Esophagus squamous epithelium (tissue), 5 donors: ENCODE data around the gene OPTN. TPM values are rescaled to one million over a fixed set of nuclear protein-coding genes. Genes with fewer than 3 reads are reported as not detected.
A peak's percentile ranks its signal among the peaks of the same experiment; 100 is the strongest.

Experiments
- DNase-seq: peaks from one replicate; lab custom pipeline; 2025; lab: John Stamatoyannopoulos, UW
- H3K27ac ChIP-seq, 4 donors: fragments of 200-600 bp; sonication (generic); one replicate each; pipeline ENCODE4 v1.5.1; 2016 to 2019; ENCODE audit warnings: mild to moderate bottlenecking in 1 of 4
- H3K27me3 ChIP-seq, 4 donors: fragments of 200-600 bp; sonication (generic); 1 replicate in 3 of 4; 2 replicates in 1 of 4; pipeline versions ENCODE4 v1.5.1 to v1.6.0; 2017 to 2021; ENCODE audit warnings: antibody characterized with exemption in 1 of 4
- H3K36me3 ChIP-seq, 3 donors: fragments of 200-600 bp; sonication (generic); one replicate each; pipeline ENCODE4 v1.5.1; 2016 to 2019
- H3K4me1 ChIP-seq, 3 donors: fragments of 200-600 bp; sonication (generic); one replicate each; pipeline ENCODE4 v1.5.1; 2017 to 2019
- H3K4me3 ChIP-seq, 4 donors: fragments of 200-600 bp; sonication (generic); 1 replicate in 3 of 4; 2 replicates in 1 of 4; pipeline ENCODE4 v1.5.1; 2016 to 2019; ENCODE audit warnings: mild to moderate bottlenecking in 2 of 4, moderate library complexity in 1 of 4
- H3K9me3 ChIP-seq, 3 donors: fragments of 200-600 bp; sonication (generic); one replicate each; pipeline ENCODE4 v1.5.1; 2016 to 2019
- POLR2A ChIP-seq, 4 donors: fragments of 450-650 bp; IDR thresholded peaks; one replicate each; pipeline ENCODE4 v1.6.1; 2017; ENCODE audit warnings: antibody characterized with exemption in 4 of 4, mild to moderate bottlenecking in 4 of 4, moderate library complexity in 3 of 4
- WGBS, 2 donors: methylation state at CpG; one replicate each; pipeline ENCODE4 v1.1.5; 2018; 5-methylcytosine and 5-hydroxymethylcytosine counted together
- intact Hi-C: fragments of 100-400 bp; cut with DNase I; formaldehyde crosslinking; loops from one replicate; pipeline ENCODE4 v1.15.0; 2022
- total RNA-seq, 4 donors: library from RNA; depleted of rRNA; stranded (reverse); fragments of >200 nt; gene quantifications; one replicate each; pipeline ENCODE4 v1.1.0, GENCODE V29; 2016
- TF ChIP-seq, protein P1 (sequence below), 6 experiments: fragments of 450-650 bp in 4 of 6; fragments of 200-600 bp in 2 of 6; sonication (generic) in 2 of 6; IDR thresholded peaks; one replicate each; pipeline ENCODE4 v1.5.1; 2016 to 2019; ENCODE audit warnings: antibody characterized with exemption in 6 of 6, mild to moderate bottlenecking in 4 of 6, moderate library complexity in 4 of 6
- donor health status: DM: yes; HTN: yes; CAD: no.

The OPTN gene
- total RNA-seq, 4 donors from 2014 or later: 23.3 to 46.9 (median 33.6) TPM

DNA sequence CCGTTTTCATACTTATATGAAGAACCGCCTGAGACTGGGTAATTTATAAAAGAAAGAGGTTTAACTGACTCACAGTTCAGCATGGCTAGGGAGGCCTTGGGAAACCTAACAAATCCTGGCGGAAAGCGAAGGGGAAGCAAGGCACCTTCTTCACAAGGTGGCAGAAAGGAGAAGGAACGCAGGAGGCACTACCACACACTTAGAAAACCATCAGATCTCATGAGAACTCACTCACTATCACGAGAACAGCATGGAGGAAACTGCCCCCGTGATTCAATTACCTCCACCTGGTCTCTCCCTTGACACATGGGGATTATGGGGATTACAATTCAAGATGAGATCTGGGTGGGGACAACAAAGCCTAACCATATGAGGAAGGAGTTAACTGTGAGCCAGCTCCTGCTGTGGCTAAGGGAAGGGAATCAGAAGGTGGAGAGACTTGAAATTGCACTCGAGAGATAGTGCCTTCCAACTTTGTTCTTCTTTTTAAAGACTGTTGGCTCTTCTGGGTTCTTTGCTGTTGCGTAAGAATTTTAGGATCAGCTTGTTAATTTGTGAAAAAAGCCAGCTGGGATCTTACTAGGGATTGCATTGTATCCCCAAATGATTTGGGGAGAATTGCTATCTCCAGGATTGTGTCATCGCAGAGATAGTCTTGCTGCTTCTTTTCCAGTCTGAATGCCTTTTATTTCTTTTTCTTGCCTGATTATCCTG lies 21.0 kb downstream of the OPTN start:
- Histone ChIP-seq H3K9me3 (no peaks in the 10 kb centered on the region), H3K36me3 (peaks cover 4 to 100% (median 18%) of the 10 kb centered on the region in 3 donors), H3K4me3 (no peak overlapping the region), H3K4me1 (peaks cover 0 to 28% (median 0%) of the 10 kb centered on the region in 3 donors), H3K27me3 (no peaks in the 10 kb centered on the region), H3K27ac (peak overlapping the region in 3 of 4 donors; percentile 11 to 29 (median 19))
- DNase-seq: no peak
- 77 to 84% methylated on average over 9 to 10 of the region's 10 CpGs for WGBS, 2 donors
- no peak for TF ChIP-seq POLR2A (IDR thresholded peaks at IDR 0.05)
- TF ChIP-seq, protein P1, sequence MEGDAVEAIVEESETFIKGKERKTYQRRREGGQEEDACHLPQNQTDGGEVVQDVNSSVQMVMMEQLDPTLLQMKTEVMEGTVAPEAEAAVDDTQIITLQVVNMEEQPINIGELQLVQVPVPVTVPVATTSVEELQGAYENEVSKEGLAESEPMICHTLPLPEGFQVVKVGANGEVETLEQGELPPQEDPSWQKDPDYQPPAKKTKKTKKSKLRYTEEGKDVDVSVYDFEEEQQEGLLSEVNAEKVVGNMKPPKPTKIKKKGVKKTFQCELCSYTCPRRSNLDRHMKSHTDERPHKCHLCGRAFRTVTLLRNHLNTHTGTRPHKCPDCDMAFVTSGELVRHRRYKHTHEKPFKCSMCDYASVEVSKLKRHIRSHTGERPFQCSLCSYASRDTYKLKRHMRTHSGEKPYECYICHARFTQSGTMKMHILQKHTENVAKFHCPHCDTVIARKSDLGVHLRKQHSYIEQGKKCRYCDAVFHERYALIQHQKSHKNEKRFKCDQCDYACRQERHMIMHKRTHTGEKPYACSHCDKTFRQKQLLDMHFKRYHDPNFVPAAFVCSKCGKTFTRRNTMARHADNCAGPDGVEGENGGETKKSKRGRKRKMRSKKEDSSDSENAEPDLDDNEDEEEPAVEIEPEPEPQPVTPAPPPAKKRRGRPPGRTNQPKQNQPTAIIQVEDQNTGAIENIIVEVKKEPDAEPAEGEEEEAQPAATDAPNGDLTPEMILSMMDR (IDR thresholded peaks at IDR 0.05): no peak
- intact Hi-C loops: no loop called here

DNA sequence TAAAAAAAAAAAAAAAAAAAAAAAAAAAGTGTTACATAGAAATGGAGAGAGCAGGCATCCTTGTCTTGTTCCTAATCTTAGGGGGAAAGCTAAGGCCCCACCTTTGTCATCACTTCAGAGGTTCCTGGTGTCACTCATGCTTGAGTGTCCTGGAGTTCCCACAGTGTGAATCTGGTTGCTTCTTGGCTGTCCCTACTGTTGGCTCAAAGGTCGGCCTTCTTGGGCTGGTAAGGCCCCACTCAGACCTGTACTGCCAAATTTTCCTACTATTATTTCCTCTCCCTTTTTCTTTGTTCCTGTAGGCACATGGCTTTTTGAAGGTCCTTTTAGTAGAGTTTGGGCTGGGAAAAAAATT lies 21.5 kb downstream of the OPTN start:
- whole genome bisulfite sequencing, 2 donors: 84 to 88% methylated on average over 1 of the region's 1 CpG
- H3K4me3 ChIP-seq: no peak overlapping the region
- no peaks in the 10 kb centered on the region for H3K27me3 ChIP-seq
- H3K36me3 ChIP-seq: peaks cover 4 to 100% (median 20%) of the 10 kb centered on the region in 3 donors
- peaks cover 0 to 24% (median 0%) of the 10 kb centered on the region in 3 donors for H3K4me1 ChIP-seq
- TF ChIP-seq, protein P1 (IDR thresholded peaks at IDR 0.05): no peak
- no peak for TF ChIP-seq POLR2A (IDR thresholded peaks at IDR 0.05)
- no peaks in the 10 kb centered on the region for H3K9me3 ChIP-seq
- H3K27ac ChIP-seq: peak overlapping the region in 1 of 4 donors; percentile 29
- intact Hi-C loops: no loop called here
- no peak for DNase-seq

DNA sequence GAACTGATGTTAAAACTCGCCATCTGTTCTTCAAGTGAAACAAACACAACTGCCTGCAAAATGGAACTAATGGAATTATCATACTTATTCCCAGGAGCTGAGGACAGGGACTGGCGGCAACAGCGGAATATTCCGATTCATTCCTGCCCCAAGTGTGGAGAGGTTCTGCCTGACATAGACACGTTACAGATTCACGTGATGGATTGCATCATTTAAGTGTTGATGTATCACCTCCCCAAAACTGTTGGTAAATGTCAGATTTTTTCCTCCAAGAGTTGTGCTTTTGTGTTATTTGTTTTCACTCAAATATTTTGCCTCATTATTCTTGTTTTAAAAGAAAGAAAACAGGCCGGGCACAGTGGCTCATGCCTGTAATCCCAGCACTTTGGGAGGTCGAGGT lies 36.7 kb downstream of the OPTN start:
- peaks cover 18 to 100% (median 50%) of the 10 kb centered on the region in 3 donors for H3K36me3 ChIP-seq
- no peaks in the 10 kb centered on the region for H3K27me3 ChIP-seq
- no peak overlapping the region for H3K4me3 ChIP-seq
- DNase-seq: no peak
- no peaks in the 10 kb centered on the region for H3K4me1 ChIP-seq
- WGBS, 2 donors: 89 to 93% methylated on average over 7 to 8 of the region's 8 CpGs
- intact Hi-C loops: no loop called here
- H3K9me3 ChIP-seq: no peaks in the 10 kb centered on the region
- H3K27ac ChIP-seq: no peak overlapping the region
- TF ChIP-seq, protein P1 (IDR thresholded peaks at IDR 0.05): no peak
- no peak for TF ChIP-seq POLR2A (IDR thresholded peaks at IDR 0.05)

DNA sequence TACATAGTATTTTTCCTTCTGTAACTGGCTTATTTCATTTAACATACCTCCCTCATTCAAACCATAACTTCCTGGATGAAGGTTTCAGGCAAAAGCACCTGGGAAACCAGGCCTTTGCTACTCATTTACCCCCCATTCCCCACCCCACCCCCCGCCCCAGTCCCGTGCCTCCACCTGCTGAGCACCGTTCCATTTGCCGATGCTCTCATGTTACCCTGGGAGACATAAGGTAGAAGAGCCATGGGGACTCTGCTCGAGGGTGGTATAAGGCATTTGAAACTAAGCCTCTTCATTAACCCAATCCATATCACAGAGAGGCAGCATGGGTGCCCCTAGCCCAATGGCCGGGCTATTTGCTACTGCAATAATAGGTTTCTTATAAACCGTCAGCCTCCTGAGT lies 39.2 kb downstream of the OPTN start:
- 90 to 100% methylated on average over 2 to 6 of the region's 7 CpGs for WGBS, 2 donors

DNA sequence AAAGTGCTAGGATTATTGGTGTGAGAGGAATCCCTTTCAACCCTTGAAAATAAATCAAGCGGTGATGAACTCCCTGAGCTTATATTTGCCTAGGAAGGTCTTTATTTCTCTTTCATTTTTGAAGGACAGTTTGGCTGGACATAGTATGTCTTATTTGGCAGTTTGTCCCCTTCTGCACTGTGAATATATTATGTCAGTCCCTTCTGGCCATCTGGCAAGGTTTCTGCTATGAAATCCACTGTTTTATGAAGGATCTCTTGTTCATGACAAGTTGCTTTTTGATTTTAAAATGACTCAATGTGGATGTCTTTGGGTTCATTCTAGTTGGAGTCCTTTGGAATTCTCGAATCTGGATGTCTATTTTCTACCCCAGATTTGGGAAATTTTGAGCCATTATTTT lies 39.7 kb downstream of the OPTN start:
- no peak overlapping the region for H3K4me3 ChIP-seq
- H3K36me3 ChIP-seq: peaks cover 15 to 97% (median 27%) of the 10 kb centered on the region in 3 donors
- no peaks in the 10 kb centered on the region for H3K4me1 ChIP-seq
- WGBS, 2 donors: 92 to 96% methylated on average over 2 of the region's 2 CpGs
- no peak overlapping the region for H3K27ac ChIP-seq
- TF ChIP-seq, protein P1 (IDR thresholded peaks at IDR 0.05): no peak
- no peak for TF ChIP-seq POLR2A (IDR thresholded peaks at IDR 0.05)
- DNase-seq: no peak
- no peaks in the 10 kb centered on the region for H3K9me3 ChIP-seq
- intact Hi-C loops: no loop called here
- no peaks in the 10 kb centered on the region for H3K27me3 ChIP-seq

More for the DNA sequence above, 39.2 kb downstream of the OPTN start:
- H3K27me3 ChIP-seq: no peaks in the 10 kb centered on the region
- no peak overlapping the region for H3K4me3 ChIP-seq
- H3K36me3 ChIP-seq: peaks cover 20 to 97% (median 33%) of the 10 kb centered on the region in 3 donors
- H3K9me3 ChIP-seq: no peaks in the 10 kb centered on the region
- no peak overlapping the region for H3K27ac ChIP-seq
- TF ChIP-seq, protein P1 (IDR thresholded peaks at IDR 0.05): no peak
- TF ChIP-seq POLR2A (IDR thresholded peaks at IDR 0.05): no peak
- intact Hi-C loops: no loop called here
- no peaks in the 10 kb centered on the region for H3K4me1 ChIP-seq
- DNase-seq: no peak
